ENCODE measurements around the gene OPN1LW.

DNA sequence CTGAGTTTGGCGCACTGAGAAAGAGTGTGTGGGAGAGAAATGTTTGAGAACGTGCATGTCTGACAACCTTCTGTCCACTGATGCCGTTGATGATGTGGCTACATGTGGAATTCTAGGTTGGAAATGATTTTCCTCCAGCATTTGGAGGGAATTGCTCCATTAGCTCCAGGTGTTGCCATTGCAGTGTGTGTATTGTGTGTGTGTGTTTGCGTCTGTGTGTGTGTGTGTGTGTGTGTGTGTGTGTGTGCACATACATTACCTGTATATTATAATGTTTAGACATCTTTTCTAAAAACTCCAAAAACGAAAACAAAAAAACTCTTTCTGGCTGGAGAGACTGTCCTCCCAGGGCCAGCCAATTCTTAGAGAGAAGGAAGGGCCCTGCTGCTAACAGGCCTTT is 28.3 kb upstream of the OPN1LW start:
- TF ChIP-seq, protein P1, sequence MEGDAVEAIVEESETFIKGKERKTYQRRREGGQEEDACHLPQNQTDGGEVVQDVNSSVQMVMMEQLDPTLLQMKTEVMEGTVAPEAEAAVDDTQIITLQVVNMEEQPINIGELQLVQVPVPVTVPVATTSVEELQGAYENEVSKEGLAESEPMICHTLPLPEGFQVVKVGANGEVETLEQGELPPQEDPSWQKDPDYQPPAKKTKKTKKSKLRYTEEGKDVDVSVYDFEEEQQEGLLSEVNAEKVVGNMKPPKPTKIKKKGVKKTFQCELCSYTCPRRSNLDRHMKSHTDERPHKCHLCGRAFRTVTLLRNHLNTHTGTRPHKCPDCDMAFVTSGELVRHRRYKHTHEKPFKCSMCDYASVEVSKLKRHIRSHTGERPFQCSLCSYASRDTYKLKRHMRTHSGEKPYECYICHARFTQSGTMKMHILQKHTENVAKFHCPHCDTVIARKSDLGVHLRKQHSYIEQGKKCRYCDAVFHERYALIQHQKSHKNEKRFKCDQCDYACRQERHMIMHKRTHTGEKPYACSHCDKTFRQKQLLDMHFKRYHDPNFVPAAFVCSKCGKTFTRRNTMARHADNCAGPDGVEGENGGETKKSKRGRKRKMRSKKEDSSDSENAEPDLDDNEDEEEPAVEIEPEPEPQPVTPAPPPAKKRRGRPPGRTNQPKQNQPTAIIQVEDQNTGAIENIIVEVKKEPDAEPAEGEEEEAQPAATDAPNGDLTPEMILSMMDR (IDR thresholded peaks at IDR 0.05 in 2 of 3, conservative IDR thresholded peaks at IDR 0.05 in 1 of 3; ENCODE audit: borderline replicate concordance in 1 of 3, insufficient read depth in 1 of 3, low read depth in 2 of 3, low read length in 2 of 3): no peak
- TF ChIP-seq EZH2phosphoT487 (IDR thresholded peaks at IDR 0.05; ENCODE audit: borderline replicate concordance): no peak
- no peak for TF ChIP-seq RAD21 (IDR thresholded peaks at IDR 0.05; ENCODE audit: low read depth)
- no peak for TF ChIP-seq ATF3 (IDR thresholded peaks at IDR 0.05)
- TF ChIP-seq JUND (IDR thresholded peaks at IDR 0.05): no peak
- no peak for TF ChIP-seq CEBPB (IDR thresholded peaks at IDR 0.05; ENCODE audit: low read depth)
- TF ChIP-seq POLR2A (IDR thresholded peaks at IDR 0.05; ENCODE audit: borderline replicate concordance, extremely low read depth, insufficient read depth, insufficient read length): no peak
- no peak for TF ChIP-seq EZH2 (IDR thresholded peaks at IDR 0.05)
- no peak for TF ChIP-seq POLR2AphosphoS5 (IDR thresholded peaks at IDR 0.05; ENCODE audit: low read depth, low read length)
- TF ChIP-seq REST (IDR thresholded peaks at IDR 0.05; ENCODE audit: low read depth): no peak
- TF ChIP-seq ZNF274 (IDR thresholded peaks at IDR 0.05; ENCODE audit: low read depth, low read length): no peak
- TF ChIP-seq YY1 (IDR thresholded peaks at IDR 0.05; ENCODE audit: extremely low read depth, insufficient replicate concordance, low read depth, low read length): no peak
- TF ChIP-seq MAX (IDR thresholded peaks at IDR 0.05): no peak
